SK-N-MC (cell line): ENCODE results near the gene TOMM40L.

ENCODE experiments used
- EZH2 ChIP-seq: fragments of 200-600 bp; sonication (generic); IDR thresholded peaks from one replicate; pipeline ENCODE4 v1.6.1; 2017; ENCODE audit warnings: antibody characterized with exemption
- POLR2AphosphoS5 ChIP-seq: IDR thresholded peaks from 2 replicates; pipeline ENCODE4 v1.6.1; 2012; ENCODE audit warnings: mild to moderate bottlenecking, low read depth, low read length, borderline replicate concordance

DNA sequence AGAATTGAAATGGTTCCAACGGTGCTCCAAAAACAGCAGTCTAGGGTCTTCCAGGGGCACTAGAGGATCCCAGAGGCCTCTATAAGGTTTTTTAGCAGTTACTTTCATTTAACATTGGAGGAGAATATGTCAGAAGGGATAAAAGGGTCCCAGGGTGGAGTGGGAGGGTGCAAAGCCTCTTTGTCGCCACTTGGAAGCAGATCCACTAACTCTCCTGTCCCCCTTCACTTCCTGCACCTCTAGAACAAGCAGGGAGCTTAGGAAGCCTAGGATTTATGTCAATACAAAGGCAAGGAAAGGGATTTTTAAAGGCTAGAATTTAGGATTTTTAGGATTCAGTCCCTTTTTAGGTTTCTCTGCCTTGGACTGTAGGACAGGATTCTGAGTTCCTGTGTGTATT, 41.0 kb downstream of the TOMM40L start:
- TF ChIP-seq POLR2AphosphoS5 (no peak), EZH2 (no peak)
